ENCODE results near the gene PNMA6F.
"Not testable (repeated sequence)": the region's sequence is repeated elsewhere in the genome, so short reads cannot be mapped to it uniquely, and the experiment has no call there.

PNMA6F gene

GRCh38 chrX:153302796-153303195 is 18.8 kb downstream of the PNMA6F start:
- DNase-seq (ENCODE audit: low read depth), result no peak

- DNase-seq (ENCODE audit: low read depth), result no peak
Observed at GRCh38 chrX:153301746-153302145, 19.8 kb downstream of the PNMA6F start.

GRCh38 chrX:153299855-153300254 is 21.7 kb downstream of the PNMA6F start:
- DNase-seq (ENCODE audit: low read depth), result no peak

GRCh38 chrX:153297376-153297775 is 24.2 kb downstream of the PNMA6F start:
- DNase-seq (ENCODE audit: low read depth), result no peak

- DNase-seq (ENCODE audit: low read depth), result not testable (repeated sequence)
Observed at GRCh38 chrX:153293485-153294071, 28.0 kb downstream of the PNMA6F start.

GRCh38 chrX:153288807-153289206 is 32.8 kb downstream of the PNMA6F start:
- not testable (repeated sequence) for DNase-seq (ENCODE audit: low read depth)

- DNase-seq (ENCODE audit: low read depth), result not testable (repeated sequence)
Observed at GRCh38 chrX:153285678-153286077, 35.9 kb downstream of the PNMA6F start.

GRCh38 chrX:153283982-153284381 is 37.6 kb downstream of the PNMA6F start:
- DNase-seq (ENCODE audit: low read depth), result not testable (repeated sequence)

- not testable (repeated sequence) for DNase-seq (ENCODE audit: low read depth)
Observed at GRCh38 chrX:153281784-153282183, 39.8 kb downstream of the PNMA6F start.

GRCh38 chrX:153279304-153279703 is 42.3 kb downstream of the PNMA6F start:
- DNase-seq (ENCODE audit: low read depth), result not testable (repeated sequence)

GRCh38 chrX:153276049-153276448 is 45.5 kb downstream of the PNMA6F start:
- not testable (repeated sequence) for DNase-seq (ENCODE audit: low read depth)

GRCh38 chrX:153275418-153275817 is 46.1 kb downstream of the PNMA6F start:
- not testable (repeated sequence) for DNase-seq (ENCODE audit: low read depth)

- not testable (repeated sequence) for DNase-seq (ENCODE audit: low read depth)
Observed at GRCh38 chrX:153272584-153272983, 49.0 kb downstream of the PNMA6F start.

GRCh38 chrX:153272070-153272469 is 49.5 kb downstream of the PNMA6F start:
- DNase-seq (ENCODE audit: low read depth), result not testable (repeated sequence)

All from EH (cell line).